Ovary (tissue), 3 donors: Measurements from ENCODE around the gene DIP2C.

Source experiments
- POLR2A ChIP-seq: fragments of 450-650 bp; IDR thresholded peaks from one replicate; pipeline ENCODE4 v1.6.1; 2017; ENCODE audit warnings: antibody characterized with exemption, mild to moderate bottlenecking, moderate library complexity
- TF ChIP-seq, protein P1 (sequence below), 3 donors: fragments of 450-650 bp in 2 of 3; fragments of 200-600 bp in 1 of 3; IDR thresholded peaks; one replicate each; pipeline versions ENCODE4 v1.5.1 to v1.8.0; 2016 to 2022; ENCODE audit warnings: antibody characterized with exemption in 3 of 3, mild to moderate bottlenecking in 1 of 3
- donor health status: DM: no; HTN: no; CAD: no.

DNA sequence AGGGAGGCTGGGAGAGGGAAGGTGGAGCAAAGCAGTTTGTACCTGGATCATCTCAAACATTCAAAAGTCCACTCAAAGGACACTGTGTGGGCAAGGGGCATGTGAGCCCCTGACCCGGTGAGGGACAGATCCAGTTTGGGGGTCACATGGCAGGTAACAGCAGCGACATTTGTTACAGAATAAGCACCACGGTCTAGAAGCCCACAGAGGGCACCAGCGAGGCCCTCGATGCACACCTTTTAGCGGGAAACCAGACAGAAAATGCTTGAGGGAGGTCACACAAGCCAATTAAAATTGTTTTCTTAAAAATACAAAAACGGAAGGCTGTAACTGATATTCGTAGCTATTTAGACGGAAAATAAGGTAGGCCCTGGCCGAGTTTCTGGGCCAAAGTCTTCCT is 409.8 kb downstream of the DIP2C start:
- TF ChIP-seq, protein P1, sequence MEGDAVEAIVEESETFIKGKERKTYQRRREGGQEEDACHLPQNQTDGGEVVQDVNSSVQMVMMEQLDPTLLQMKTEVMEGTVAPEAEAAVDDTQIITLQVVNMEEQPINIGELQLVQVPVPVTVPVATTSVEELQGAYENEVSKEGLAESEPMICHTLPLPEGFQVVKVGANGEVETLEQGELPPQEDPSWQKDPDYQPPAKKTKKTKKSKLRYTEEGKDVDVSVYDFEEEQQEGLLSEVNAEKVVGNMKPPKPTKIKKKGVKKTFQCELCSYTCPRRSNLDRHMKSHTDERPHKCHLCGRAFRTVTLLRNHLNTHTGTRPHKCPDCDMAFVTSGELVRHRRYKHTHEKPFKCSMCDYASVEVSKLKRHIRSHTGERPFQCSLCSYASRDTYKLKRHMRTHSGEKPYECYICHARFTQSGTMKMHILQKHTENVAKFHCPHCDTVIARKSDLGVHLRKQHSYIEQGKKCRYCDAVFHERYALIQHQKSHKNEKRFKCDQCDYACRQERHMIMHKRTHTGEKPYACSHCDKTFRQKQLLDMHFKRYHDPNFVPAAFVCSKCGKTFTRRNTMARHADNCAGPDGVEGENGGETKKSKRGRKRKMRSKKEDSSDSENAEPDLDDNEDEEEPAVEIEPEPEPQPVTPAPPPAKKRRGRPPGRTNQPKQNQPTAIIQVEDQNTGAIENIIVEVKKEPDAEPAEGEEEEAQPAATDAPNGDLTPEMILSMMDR (IDR thresholded peaks at IDR 0.05): no peak
- TF ChIP-seq POLR2A: no peak
